RPMI7951 (cell line): ENCODE results near the gene CAV2. TPM values are rescaled to one million over a fixed set of nuclear protein-coding genes. Genes with fewer than 3 reads are reported as not detected.
A peak's percentile ranks its signal among the peaks of the same experiment; 100 is the strongest.

Experiments
- DNase-seq: peaks from one replicate; pipeline ENCODE4 v3.0.0-alpha.2; 2012; ENCODE audit warnings: low read depth
- total RNA-seq: library from RNA; depleted of rRNA; stranded (reverse); fragments of >200 nt; shearing (Covaris generic); gene quantifications from 2 replicates; pipeline ENCODE4 v1.2.3, GENCODE V29; 2014

Gene CAV2
- total RNA-seq, 1 experiment from 2014 or later = 109 TPM

DNA sequence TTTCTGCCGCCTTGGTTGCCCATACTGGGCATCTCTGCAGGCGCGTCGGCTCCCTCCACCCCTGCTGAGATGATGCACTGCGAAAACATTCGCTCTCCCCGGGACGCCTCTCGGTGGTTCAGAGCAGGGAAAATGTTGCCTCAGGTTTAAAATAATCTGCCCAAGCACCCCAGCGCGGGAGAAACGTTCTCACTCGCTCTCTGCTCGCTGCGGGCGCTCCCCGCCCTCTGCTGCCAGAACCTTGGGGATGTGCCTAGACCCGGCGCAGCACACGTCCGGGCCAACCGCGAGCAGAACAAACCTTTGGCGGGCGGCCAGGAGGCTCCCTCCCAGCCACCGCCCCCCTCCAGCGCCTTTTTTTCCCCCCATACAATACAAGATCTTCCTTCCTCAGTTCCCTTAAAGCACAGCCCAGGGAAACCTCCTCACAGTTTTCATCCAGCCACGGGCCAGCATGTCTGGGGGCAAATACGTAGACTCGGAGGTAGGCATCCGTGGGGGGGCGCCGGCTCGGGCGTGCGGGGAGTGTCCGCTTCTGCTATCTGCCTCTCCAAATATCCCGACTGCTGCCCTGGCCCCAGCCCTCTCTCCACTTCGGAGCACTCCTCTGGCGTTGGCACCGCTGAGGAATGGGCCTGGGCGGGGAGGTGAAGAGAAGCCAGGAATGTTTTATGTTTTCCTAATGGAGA, 25.2 kb downstream of the CAV2 start, which contains the start of gene CAV1:
Gene CAV1 (plus strand): TSS at position 428 of the 689 bp plus-strand sequence. CDS start 27 bp downstream, at position 455.
- peak; percentile 98 for DNase-seq

DNA sequence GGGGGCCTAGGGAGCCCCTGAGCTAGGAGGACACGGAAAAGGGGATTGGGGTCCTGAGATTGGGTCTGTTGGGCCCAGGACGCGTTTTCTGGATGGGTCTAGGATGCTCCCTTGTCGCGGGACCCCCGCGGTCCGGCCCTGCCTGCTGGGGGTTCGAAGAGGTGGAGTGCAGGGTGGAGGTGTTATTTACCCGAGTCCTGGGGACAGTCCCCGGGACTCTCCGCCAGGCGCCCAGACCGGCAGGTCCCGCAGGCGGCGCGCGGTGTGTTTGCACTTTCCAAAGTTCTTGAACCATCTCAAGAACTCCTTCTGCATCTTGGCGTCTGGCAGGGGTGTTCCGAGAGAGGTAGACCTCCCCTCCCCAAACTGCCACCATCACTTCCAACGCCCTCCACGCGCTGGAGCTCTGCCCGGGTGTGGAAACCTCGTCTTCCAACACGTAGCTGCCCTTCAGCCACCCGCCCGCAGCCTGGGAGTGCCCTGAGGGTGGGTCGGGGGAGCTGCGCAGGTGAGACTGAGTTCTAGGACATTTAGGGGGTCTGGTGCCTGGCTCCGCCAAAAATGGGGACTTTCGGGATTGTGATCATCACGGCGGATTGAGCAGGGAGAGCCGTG, 25.9 kb downstream of the CAV2 start:
- DNase-seq = peak; percentile 25

DNA sequence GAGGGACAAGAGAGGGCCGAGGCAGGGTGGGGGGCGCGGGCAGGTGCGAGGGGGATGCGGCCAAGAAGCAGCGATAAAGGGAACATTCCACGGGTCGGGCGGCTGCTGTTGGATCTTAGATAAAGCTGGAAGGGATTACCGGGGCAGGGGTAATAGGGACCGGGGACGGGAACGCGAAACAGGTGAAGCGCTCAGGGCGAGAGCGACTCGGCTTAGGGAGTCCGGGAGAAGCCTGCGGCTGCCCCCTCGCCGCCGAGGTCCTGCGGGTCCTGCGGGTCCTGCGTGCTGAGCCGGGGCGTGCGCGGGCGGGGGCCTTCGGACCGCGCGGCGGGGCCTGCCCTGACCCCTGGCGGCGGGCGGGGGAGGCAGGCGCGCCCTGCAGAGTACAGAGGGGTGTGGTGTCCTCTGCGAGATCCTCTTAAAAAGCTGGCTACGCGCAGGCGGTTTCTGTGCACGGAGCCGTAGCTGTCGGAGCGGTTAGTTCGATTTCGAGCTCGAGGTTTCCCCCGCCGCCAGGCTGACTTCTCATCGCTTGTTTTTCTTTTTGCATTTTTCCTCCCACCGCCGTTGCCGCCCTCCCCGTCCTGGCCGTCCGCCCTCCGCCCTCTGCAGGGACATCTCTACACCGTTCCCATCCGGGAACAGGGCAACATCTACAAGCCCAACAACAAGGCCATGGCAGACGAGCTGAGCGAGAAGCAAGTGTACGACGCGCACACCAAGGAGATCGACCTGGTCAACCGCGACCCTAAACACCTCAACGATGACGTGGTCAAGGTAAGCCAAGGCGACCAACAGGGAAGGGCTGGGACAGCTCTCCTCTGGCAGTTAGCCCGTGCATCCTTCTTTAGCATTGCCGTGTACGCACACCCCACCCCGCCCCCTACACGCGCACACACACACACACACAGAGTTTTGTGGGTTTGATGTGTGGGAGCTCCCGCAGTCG, 26.6 kb downstream of the CAV2 start:
- DNase-seq = peak; percentile 88

- DNase-seq = peak; percentile 44
Measured at GRCh38 chr7:116526897-116527296, 27.4 kb downstream of the CAV2 start.

DNA sequence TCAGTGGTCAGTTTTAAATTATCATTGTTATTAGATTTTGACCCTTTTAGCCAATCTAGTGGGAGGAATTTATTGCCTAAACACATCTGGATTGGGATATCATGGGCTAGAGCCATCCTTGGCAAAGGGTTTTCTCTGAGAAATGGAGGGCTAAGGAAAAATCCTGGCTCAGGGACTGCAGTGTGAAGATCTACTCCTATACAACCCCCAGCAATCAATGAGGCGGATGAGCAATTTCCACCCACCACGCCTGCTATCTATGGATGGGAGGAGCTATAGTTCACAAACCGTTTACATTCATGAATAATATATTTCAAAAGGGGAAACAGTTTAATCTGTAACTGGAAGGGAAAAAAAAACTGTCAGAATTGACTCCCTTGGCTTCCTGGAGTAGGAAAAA, 28.0 kb downstream of the CAV2 start:
- peak; percentile 36 for DNase-seq

DNA sequence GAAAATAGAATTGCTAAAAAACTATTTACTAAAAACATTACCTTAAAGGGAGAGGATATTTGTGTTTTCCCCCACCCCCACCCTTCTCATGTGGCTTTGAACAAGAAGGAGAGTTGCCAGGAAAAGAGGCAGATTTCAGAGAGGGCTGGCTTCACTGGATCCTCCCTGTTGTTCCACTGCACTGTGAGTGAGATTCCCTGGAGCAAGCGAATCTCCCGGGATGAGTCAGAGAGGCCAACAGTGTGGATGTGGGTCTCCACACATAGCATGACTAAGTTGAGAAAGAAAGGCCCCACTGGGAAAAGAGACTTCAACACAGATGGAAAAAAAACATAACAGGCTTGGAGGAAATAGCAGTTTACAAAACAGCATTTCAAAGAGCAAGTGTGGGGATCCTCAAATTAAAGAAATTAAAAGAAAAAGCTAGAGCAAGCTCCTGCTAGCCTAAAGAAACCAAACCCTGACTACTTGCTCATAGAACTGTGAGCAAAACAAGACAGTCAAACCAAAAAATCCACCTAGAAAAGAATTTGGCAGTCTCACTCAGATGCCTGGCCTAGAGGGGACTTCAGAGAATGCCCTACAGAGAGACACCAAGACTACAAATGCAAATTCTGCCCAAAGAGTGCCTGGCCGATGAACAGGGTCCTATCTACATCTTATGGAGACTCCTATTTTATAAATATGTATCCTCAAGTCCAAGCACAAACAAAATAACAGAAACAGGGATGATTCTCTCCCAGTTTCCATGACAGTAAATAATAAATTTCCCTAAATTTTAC, 28.7 kb downstream of the CAV2 start:
- DNase-seq = peak; percentile 99

- no peak for DNase-seq
Measured at GRCh38 chr7:116529250-116529649, 29.7 kb downstream of the CAV2 start.

DNA sequence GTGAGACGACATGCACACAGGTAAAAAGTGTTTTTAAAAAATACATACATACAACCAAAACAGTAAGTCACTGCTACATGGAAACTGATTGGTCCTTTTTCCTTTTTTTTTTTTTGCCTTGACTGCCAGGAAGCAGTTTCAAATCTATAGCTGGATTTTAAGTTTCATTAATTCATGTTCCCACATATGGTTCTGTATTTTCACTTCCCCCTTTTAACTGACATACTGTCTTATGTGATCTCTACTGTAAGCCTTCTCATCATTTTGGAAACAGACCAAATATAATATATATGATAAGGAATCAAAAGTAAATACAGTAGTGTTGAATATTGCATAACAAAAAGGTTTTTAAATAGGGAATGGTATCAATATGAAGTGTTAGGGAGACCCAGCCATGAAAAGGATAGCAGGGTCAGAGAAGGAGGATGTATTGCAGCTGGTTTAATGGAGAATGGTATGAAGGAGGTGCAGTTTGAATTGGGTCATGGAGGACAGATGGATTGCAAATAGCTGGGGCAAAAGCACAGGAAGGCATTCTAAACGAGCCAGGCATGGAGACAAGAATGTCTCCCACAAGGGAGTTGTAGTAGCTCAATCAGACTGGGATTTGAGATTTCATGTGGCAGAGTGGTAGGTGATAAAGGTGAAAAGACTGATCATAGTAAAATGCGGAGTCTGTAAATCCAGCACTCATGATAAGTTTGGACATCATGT, 30.7 kb downstream of the CAV2 start:
- no peak for DNase-seq

DNA sequence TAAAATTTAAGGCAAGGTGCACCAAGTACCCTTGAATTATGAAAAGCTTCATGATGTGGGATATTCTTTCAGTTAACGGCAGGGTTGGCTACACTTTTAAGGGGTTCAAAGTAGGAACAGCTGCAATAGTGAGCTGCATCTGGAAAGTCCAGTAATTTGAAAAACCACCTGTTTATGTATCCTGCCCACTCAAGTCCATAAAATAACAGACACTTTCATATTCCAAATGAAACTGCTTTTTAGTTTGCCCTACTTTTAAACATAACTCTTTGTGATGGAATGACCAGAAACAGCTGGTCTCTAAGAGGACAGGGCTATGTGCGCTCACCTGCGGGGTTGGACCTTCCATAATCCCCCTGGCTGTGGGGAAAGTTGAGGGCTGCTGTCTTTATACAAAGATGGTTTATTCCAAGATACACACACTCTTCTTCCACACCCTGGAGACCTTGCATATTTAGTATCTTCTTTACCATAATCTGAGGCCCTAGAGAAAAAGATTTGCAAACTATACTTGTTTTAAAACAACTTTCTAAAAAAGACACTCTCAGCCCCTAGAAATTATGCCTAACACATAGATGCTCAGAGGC, 32.7 kb downstream of the CAV2 start:
- DNase-seq = no peak

DNA sequence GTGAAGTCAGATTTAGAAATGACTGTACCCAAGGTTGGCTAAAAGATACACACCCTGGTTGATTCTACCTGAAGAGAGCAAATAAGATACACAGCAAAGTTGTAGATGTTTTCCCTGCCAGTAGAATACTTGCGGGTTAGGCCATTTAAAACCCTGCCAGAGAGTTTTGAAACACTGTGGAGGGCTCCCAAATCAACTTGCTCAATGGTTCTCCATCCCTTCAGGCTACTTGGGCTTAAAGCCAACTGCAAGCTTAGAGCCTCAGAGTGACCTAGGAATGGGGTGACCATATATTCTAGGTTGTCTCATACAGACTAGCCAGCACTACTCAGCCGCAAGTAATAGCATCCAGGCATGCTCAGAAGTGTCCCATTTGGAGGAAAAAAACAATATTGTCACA, 35.3 kb downstream of the CAV2 start:
- DNase-seq = peak; percentile 94

- DNase-seq = no peak
Measured at GRCh38 chr7:116535416-116535815, 35.9 kb downstream of the CAV2 start.

GRCh38 chr7:116538138-116538537, 38.6 kb downstream of the CAV2 start:
- no peak for DNase-seq

DNA sequence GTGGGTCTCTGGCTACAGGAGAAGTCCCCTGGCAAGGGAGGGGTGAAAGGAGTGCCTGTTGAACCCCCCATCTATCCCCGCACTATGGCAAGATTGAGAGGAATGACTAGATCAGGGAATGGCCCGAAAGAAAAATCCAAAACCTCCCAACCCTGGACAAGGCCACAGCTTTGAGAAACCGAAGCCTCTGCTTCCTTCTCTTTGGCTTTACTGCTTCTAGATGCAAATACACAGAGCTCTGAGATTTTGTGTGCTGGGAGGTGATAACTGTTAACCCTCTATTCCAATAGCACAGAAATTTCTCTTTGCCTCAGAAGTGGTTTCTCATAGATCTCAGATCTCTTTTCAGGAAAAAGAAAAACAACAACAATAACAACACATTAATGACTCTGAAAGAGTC, 40.3 kb downstream of the CAV2 start:
- no peak for DNase-seq

DNA sequence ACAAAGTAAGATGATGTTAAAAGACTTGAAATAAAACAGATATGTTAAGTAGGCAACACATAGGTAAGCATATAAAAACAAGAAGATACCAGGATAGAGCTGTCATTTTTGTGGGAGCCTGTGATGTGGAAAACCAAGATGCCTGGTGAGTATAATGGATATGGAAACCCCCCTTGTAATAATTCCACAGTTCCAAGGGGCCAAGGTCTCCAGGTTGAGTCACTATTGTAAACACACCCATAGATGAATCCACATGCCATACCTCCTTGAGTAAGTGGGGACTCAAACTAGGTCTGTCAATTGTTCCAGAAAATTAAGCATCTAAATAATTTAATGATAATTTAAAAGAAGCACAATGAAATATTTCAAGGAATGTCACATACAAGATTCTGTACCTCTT, 41.2 kb downstream of the CAV2 start:
- DNase-seq = no peak

DNA sequence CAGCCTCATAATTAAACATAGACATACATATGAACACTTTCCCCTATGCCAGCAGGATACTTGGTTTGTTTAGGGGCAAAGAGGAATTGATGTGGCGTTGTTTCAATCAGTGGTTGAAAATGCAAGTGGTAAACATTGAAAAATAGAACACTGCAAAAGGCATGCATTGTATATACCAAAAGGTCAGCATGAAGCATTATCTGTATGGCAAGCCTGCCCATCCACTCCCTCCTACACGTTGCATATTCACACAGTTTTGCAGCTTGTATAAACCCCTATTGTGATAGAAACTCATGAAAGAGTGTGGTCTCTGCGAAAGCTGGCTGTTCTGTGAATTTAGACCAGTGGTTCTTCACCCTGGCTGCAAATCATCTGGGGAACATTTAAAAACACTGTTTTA, 42.4 kb downstream of the CAV2 start:
- no peak for DNase-seq

- no peak for DNase-seq
Measured at GRCh38 chr7:116542618-116543017, 43.1 kb downstream of the CAV2 start.

GRCh38 chr7:116543664-116544063, 44.1 kb downstream of the CAV2 start:
- peak; percentile 56 for DNase-seq

- no peak for DNase-seq
Measured at GRCh38 chr7:116544487-116544886, 44.9 kb downstream of the CAV2 start.

DNA sequence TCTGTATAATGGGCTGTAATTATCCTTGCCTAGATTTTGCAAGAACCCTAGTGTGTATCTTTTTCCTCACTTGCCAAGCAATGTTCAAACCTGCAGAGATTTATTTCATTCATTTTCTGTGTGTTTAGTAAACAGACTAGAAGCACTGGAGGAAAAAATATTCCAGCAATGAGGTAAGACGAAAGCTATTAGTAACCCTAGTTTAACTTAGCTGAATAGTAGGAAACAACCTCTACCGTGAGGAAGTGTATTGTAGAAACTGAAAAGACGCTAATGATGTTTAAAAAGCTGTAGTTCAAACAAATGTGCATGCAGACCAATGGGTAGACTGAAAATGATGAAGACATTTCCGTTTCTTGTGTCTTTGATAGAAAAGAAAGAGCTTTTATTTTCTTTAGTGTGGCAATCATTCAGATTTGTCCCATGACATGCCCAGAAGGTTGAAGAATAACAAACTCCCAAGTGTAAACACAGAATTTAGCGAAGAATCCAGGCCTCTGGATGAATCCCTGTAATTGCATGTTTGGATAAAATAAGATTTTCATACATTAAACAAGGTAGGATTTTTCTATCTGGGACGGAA, 46.0 kb downstream of the CAV2 start:
- DNase-seq = no peak

DNA sequence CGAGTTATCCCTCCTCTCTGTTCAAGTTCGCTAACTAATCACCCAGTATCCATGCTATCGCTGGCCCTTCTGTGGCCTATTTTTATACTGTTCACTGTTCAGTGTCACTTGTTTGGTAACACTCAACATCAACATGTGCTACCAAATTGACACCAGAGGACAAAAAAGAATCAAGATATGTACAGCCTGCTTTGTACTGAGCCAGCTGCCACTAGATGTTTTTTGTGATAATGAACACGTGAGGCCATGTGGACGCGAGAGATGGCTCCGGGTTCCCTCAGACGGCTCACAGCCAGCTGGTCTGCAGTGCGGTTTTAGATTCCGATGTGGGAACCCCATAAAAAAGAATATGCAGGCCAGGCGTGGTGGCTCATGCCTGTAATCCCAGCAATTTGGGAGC, 46.5 kb downstream of the CAV2 start:
- DNase-seq = peak; percentile 90
